ENCODE results near the gene RTKN. TPM values are rescaled to one million over a fixed set of nuclear protein-coding genes. Genes with fewer than 3 reads are reported as not detected.
"Not testable (repeated sequence)": the region's sequence is repeated elsewhere in the genome, so short reads cannot be mapped to it uniquely, and the experiment has no call there.

RTKN gene
- polyA plus RNA-seq (2014; cell fraction: cytosol; rRNA removed): 15.9 and 18.8 TPM in 2 replicates
- polyA plus RNA-seq (2014; cell fraction: nucleus; rRNA removed): 37.6 and 55.7 TPM in 2 replicates

DNA sequence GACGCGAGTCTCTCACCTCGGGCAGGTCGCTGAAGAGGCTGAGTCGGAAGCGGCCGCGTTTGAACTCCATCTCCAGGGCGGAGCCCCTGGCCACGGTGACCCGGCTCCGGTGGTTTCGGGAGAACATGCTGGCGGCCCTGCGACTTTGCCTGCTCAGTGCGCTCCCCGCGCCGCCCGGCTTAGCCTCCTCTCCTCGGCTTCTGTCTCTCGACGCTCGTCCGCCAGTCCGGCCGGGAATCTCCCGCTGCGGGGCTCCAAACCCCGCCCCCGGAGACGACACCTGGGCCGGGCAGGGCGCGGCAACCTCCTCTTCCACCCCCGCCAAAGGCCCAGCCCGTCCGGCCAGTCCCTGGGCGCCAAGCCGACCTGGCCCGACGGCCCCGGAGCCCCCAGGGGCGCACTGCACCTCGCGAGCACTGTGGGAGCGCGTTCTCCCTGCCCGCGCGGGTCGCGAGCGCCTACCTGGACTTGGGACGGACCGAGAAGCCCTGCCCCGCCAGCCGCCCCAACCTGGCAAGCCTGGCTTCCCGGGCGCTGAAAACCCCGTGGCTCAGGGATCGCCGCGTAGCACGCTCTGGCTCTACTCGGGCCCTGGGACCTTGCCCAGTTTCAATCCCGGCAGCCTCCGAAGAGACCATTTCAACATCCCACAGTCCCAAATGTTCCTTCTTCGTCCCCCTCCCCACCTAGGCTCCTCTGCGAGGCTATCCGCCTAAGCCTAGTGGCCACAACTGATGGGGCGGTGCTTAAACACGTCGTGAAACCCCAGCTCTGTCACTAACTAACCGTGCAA is at the start of gene RTKN:
Gene RTKN (minus strand): TSS at position 248 of the 793 bp plus-strand sequence. CDS start 121 bp downstream, at position 127.
- DNase-seq (ENCODE audit: low spot score): no peak

DNA sequence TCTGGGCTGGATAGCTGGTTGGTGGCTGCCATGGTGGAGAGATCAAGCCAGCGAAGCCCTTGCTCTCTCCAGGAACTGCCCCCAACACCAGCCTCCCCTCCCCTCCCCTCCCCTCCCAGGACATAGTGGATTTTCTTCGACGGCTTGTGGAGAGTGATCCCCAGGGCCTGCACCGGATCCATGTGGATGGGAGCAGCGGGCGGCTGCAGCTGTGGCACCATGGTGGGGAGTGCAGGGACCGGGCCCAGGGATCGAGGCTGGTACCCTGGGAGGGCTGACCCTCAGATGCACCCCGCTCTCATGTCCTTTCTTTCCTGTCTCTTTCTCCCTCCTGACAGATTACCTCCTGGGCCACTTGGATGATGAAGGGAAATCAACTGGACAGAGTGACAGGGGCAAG is 48.2 kb upstream of the RTKN start:
- no peak for DNase-seq (ENCODE audit: low spot score)

- no peak for DNase-seq (ENCODE audit: low spot score)
These were observed 47.1 kb upstream of the RTKN start for GRCh38 chr2:74488643-74489481.

GRCh38 chr2:74486141-74486540 is 44.4 kb upstream of the RTKN start:
- DNase-seq (ENCODE audit: low spot score): no peak

GRCh38 chr2:74483675-74484164 is 42.0 kb upstream of the RTKN start:
- DNase-seq (ENCODE audit: low spot score): not testable (repeated sequence)

DNA sequence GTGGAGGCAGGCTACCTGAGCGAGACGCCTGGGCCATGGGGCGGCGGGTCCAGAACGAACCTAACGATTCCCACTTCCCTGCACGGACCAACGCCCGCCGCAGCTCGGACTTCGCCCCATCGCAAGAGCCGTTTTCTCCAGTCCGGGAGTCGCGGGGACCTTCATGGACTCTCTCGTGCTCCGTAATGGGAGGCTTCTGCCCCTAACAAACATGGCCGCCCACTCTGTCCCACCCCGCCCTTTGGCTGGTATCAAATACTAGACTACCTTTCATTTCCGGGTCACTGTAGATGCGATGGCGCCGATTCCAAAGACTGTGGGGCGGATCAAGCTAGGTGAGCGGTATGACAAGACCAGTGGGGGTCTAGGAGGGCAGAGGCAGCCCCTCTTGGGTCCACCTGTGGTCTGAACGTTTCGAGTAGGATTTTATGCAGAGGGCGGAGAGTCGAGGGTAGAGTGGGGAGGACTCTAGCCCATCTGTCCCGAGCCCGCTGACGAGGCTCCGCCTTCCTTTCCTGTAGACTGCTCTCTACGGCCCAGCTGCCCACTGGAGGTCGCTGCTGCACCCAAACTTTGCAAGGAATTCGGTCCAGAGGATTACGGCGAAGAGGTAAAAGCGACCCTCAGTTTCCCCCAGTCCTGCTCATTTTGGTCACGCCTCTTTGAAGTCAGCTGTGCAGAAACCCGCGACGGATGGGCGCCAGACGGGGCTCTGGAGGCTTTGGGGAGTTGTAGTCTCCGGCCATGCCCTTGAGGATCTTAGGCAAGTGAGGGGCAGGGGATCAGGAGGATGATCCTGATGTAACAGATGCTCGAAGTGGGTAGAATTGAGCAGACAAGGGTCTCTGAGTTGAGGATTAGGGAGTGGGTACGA is 41.3 kb upstream of the RTKN start, which contains the start of the genes CCDC142 and TTC31:
Gene CCDC142 (minus strand): TSS at position 198 of the 874 bp plus-strand sequence. CDS start 161 bp downstream, at position 37.
Gene TTC31 (plus strand): TSS at position 281 of the 874 bp plus-strand sequence. CDS start 15 bp downstream, at position 296.
- DNase-seq (ENCODE audit: low spot score): peak; percentile 96

GRCh38 chr2:74481961-74482800 is 40.4 kb upstream of the RTKN start:
- DNase-seq (ENCODE audit: low spot score): no peak

GRCh38 chr2:74481431-74481830 is 39.7 kb upstream of the RTKN start:
- DNase-seq (ENCODE audit: low spot score): no peak

DNA sequence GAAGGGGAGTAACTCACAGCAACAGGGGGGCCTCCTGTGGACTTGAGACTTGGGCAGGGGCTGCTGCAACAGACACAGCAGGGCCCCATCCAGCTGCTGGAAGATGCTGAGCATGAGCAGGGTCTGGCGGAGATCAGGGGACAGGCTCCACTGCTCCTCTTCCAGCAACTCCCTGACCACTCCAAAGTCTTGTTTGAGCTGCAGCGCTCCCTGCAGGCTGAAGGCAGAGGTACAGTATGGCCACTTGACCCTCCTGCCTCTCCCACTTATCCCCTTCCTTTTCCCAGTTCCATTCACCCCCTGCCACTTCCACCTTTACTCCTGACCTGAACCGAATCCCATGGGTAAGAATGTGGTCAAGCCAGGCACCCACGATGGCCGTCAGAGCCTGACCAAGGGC is 33.2 kb upstream of the RTKN start:
- DNase-seq (ENCODE audit: low spot score): no peak

GRCh38 chr2:74474481-74474880 is 32.7 kb upstream of the RTKN start:
- DNase-seq (ENCODE audit: low spot score): no peak

- no peak for DNase-seq (ENCODE audit: low spot score)
These were observed 31.2 kb upstream of the RTKN start for GRCh38 chr2:74472945-74473258.

GRCh38 chr2:74472086-74472944 is 30.6 kb upstream of the RTKN start, which contains the start of gene MRPL53:
MRPL53 (minus strand) TSS chr2:74472680; CDS start chr2:74472660, 20 bp downstream.
- DNase-seq (ENCODE audit: low spot score): peak; percentile 96

- DNase-seq (ENCODE audit: low spot score): no peak
These were observed 29.8 kb upstream of the RTKN start for GRCh38 chr2:74471332-74472065.

- not testable (repeated sequence) for DNase-seq (ENCODE audit: low spot score)
These were observed 29.0 kb upstream of the RTKN start for GRCh38 chr2:74470742-74471141.

DNA sequence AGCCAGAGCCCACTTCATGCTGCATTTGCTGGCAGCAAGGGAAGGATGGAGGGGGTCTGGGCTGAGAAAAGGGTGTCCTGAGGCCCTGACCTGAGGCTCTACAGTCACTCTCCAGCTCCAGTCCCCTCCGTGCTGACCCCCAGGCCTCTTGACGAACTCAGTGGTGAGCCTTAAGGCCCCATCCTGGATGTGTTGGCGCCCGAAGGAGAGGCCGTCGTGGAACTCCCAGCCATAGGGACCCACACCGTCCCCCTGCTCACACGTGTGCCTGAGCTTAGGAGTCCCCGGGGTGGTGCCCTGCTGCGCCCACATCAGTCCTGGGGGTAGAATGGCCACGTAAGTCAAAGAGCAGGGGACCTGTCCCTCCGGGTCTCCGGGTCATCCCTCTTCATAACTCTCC is 22.7 kb upstream of the RTKN start:
- DNase-seq (ENCODE audit: low spot score): no peak

GRCh38 chr2:74462786-74463105 is 21.0 kb upstream of the RTKN start:
- DNase-seq (ENCODE audit: low spot score): no peak

- no peak for DNase-seq (ENCODE audit: low spot score)
These were observed 20.5 kb upstream of the RTKN start for GRCh38 chr2:74462054-74462785.

Data from SK-N-DZ (cell line).